NB4 (cell line): Measurements from ENCODE around the gene SLC37A1.

Experiments
- CTCF ChIP-seq: IDR thresholded peaks from one replicate; pipeline ENCODE4 v1.5.1; 2012; ENCODE audit warnings: low read depth, low read length
- MYC ChIP-seq: IDR thresholded peaks from 2 replicates; pipeline ENCODE4 v1.6.1; 2011; ENCODE audit warnings: low read depth, low read length

GRCh38 chr21:42475526-42476387 lies 37.9 kb upstream of the SLC37A1 start:
- TF ChIP-seq CTCF (no peak), MYC (no peak)
